ENCODE data around the gene RSPH9.

The RSPH9 gene

GRCh38 chr6:43714311-43715055, 69.6 kb downstream of the RSPH9 start:
- no peak for DNase-seq

GRCh38 chr6:43715056-43715788, 70.4 kb downstream of the RSPH9 start:
- no peak for DNase-seq

- DNase-seq: no peak
Observed at GRCh38 chr6:43716099-43716498, 71.3 kb downstream of the RSPH9 start.

DNA sequence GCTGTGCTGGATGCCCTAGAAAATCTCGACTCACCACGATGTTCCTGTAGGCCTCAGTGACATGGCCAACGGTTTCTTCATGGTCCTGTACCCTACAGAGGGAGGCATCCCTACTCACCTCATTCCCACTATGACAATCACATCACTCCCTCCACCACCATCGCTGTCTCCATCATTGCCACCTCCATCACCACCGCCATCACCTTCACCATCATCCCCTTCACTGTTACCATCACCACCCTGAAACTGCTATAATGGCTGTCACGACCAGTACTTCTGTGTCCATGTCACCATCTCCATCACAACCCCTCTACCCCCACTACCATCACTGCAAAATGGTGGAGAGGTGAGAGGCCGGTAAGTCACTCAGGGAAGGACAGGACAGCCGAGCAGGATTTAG, 72.6 kb downstream of the RSPH9 start:
- no peak for DNase-seq

DNA sequence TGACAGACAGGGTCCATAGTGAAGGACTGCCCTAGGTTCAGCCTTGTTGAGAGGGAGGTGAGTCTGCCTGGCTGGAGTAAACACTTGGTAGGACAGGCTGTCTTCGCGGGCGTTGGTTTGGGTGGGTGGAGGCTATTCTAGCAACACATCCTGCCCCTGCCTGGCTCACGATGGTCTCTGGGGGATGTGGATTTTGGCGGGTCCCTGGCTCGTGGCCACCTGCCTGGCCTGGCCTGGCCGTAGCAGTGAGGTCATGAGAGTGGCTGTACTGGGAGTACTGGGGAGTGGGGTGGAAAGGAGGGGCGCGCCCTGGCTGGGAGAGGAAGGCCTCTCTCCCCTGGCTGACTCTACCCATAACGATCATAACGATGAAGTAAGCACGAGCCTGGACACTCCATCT, 73.0 kb downstream of the RSPH9 start:
- no peak for DNase-seq

- DNase-seq: no peak
Observed at GRCh38 chr6:43718387-43719105, 73.7 kb downstream of the RSPH9 start.

DNA sequence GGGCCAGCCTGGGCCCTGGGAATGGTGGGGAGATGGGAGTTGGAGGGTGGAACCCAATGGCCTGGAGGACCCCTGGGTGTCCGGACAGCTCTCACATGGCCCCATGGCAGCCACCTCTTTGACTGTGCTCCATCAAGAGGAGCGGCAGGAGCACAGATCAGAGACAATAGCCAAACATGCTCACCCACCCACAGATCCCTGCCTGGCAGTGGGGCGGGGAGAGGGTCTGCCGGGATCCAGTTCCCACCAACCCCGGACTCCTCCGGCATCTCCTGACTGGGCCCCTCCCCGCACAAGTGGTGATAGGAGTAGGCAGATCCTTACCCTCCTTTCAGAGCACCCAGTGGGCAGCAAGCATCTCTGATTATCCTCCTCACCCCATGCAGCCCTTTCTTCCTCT, 74.7 kb downstream of the RSPH9 start:
- no peak for DNase-seq

DNA sequence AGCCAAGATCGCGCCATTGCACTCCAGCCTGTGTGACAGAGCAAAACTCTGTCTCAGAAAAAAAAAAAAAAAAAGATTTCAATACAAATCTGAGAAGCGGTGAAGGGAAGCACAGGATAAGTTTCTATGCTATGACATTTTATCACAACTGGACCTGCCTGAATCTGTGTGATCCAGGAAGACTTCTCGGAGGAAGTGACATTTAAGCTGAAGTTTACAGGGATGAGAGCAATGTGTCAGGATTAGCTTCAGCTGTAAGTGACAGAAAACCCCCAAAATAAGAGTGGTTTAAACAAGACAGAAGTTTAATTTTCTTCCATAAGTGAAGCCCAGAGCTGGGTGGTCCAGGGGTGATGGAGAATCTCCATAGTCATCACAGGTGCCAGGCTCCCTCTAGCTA, 76.2 kb downstream of the RSPH9 start:
- DNase-seq: no peak
